ENCODE measurements around the gene SULF2. TPM values are rescaled to one million over a fixed set of nuclear protein-coding genes. Genes with fewer than 3 reads are reported as not detected.

The SULF2 gene
- total and polyA plus RNA-seq, 2 of the 4 experiments (the other 2 are of a cell fraction), result 0.54 to 0.77 TPM

DNA sequence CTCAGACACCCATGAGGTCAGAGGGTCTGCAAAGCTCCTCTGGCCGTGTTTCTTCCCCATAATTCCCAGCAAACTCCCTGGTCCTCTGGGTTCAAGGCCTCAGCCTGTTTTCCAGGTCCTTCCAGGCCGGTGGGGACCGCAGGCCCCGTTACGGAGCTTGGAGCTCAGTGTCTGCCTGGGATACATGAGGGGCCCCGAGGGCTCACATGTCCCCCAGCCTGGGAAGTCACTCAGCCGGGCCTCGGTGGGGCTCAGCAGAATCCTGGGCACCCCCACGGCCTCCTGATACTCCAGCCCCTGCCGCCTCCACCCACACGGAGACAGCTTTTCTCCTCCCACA is 3.4 kb upstream of the SULF2 start:
- Histone ChIP-seq H3K9ac (ENCODE audit: low read depth, low read length) (no peak overlapping the region), H3K4me2 (ENCODE audit: low read depth, low read length) (no peak overlapping the region), H2BK20ac (ENCODE audit: low read depth, low read length) (no peak overlapping the region), H2AK9ac (replicated peaks; ENCODE audit: low read depth, low read length, poor library complexity) (no peak overlapping the region), H3K27me3 (ENCODE audit: control insufficient read depth, insufficient read depth, low read length) (peaks cover 42% of the 10 kb centered on the region), H3K36me3 (ENCODE audit: control insufficient read depth, insufficient read depth, low read length) (no peaks in the 10 kb centered on the region), H2BK15ac (ENCODE audit: low read depth, low read length) (no peak overlapping the region), H2AFZ (replicated peaks; ENCODE audit: low read length, poor library complexity) (no peak overlapping the region), H3K4me3 (ENCODE audit: insufficient read depth, low read depth, low read length) (no peak overlapping the region), H3K9me1 (ENCODE audit: insufficient read depth, low read length) (no peaks in the 10 kb centered on the region), H3K23ac (ENCODE audit: low read depth, low read length) (no peak overlapping the region), H3K4me1 (ENCODE audit: control insufficient read depth, insufficient read depth, low read length) (peaks cover 9% of the 10 kb centered on the region; the same call in 1 of the 2 replicates), H4K20me1 (ENCODE audit: insufficient read depth, low read length) (no peaks in the 10 kb centered on the region), H3K9me3 (ENCODE audit: control insufficient read depth, insufficient read depth, low read length) (no peaks in the 10 kb centered on the region), H3K79me1 (ENCODE audit: low read depth in 1 of 2, low read length in 2 of 2) (no peaks in the 10 kb centered on the region), H4K91ac (ENCODE audit: insufficient read depth, low read depth, low read length) (no peak overlapping the region), H2BK5ac (ENCODE audit: low read depth, low read length, poor library complexity, severe bottlenecking) (no peak overlapping the region), H4K8ac (ENCODE audit: low read depth in 2 of 2, low read length in 2 of 2) (no peak overlapping the region), H3K56ac (ENCODE audit: extremely low read depth, insufficient read depth, low read length) (no peak overlapping the region), H4K5ac (ENCODE audit: low read depth, low read length) (no peak overlapping the region), H3K27ac (ENCODE audit: insufficient read depth, low read length) (no peak overlapping the region), H3K4ac (ENCODE audit: low read depth, low read length) (no peak overlapping the region), H2AK5ac (ENCODE audit: low read depth, low read length) (no peak overlapping the region), H2BK120ac (ENCODE audit: low read depth, low read length) (no peak overlapping the region), H3K18ac (ENCODE audit: low read depth, low read length) (no peak overlapping the region), H3K14ac (replicated peaks; ENCODE audit: low read depth, low read length) (no peak overlapping the region)
- ChIA-PET POLR2A (ENCODE audit: unreplicated experiment) (no interaction called here), CTCF (interaction anchor here (0.6 kb wide), 1 partner anchor 424 kb away, joined by 3 read pairs; no protein-coding TSS in a partner anchor)
- TF ChIP-seq MAZ (IDR thresholded peaks at IDR 0.05; ENCODE audit: borderline replicate concordance, low read depth, low read length) (no peak), USF2 (IDR thresholded peaks at IDR 0.05; ENCODE audit: low read depth, low read length) (no peak), MAFK (IDR thresholded peaks at IDR 0.05; ENCODE audit: low read depth, low read length) (no peak), CTCF (conservative IDR thresholded peaks at IDR 0.05; ENCODE audit: low read depth, low read length) (no peak), CEBPB (IDR thresholded peaks at IDR 0.05; ENCODE audit: low read depth, low read length) (no peak), SMC3 (IDR thresholded peaks at IDR 0.05; ENCODE audit: low read depth, low read length) (no peak), FOS (IDR thresholded peaks at IDR 0.05; ENCODE audit: low read depth, low read length) (no peak), RAD21 (IDR thresholded peaks at IDR 0.05; ENCODE audit: low read length) (no peak), POLR2A (IDR thresholded peaks at IDR 0.05; ENCODE audit: low read depth, low read length) (no peak), CHD1 (IDR thresholded peaks at IDR 0.05; ENCODE audit: low read depth, low read length) (no peak), NFE2L2 (IDR thresholded peaks at IDR 0.05; ENCODE audit: low read depth, low read length) (no peak)
- intact Hi-C loops (cut with micrococcal nuclease) (loop anchor here (5.0 to 10.0 kb wide), 2 partner anchors 111 to 506 kb away; no protein-coding TSS in a partner anchor), dilution Hi-C loops (cut with HindIII; ENCODE audit: low sequenced_read_pairs, unreplicated experiment) (no loop called here), in situ Hi-C loops (cut with MboI; ENCODE audit: low sequenced_read_pairs) (no loop called here)
- no TSS peak for BruUV-seq (replicated peaks)
- 85% methylated on average over 4 of the region's 11 CpGs; no CpG with 5 or more reads in 1 of the 2 experiments for WGBS, 2 experiments (ENCODE audit: extremely low coverage in 2 of 2, insufficient read length in 1 of 2)
- DNase-seq (no peak), ATAC-seq (ENCODE audit: low read depth) (no peak)

All from IMR-90 (cell line).